Mononuclear cell (primary cell): ENCODE data around the gene SLC26A1. TPM values are rescaled to one million over a fixed set of nuclear protein-coding genes. Genes with fewer than 3 reads are reported as not detected.
A peak's percentile ranks its signal among the peaks of the same experiment; 100 is the strongest.

Source experiments
- H3K27me3 ChIP-seq: 2 replicates; pipeline ENCODE4 v1.6.0; 2011; ENCODE audit warnings: low read length, control low read depth; ENCODE audit not compliant: insufficient read depth
- H3K4me1 ChIP-seq: 2 replicates; pipeline ENCODE4 v1.5.1; 2011; ENCODE audit warnings: mild to moderate bottlenecking, low read length, control low read depth; ENCODE audit not compliant: insufficient read depth
- H3K4me3 ChIP-seq: 2 replicates; pipeline ENCODE4 v1.5.1; 2011; ENCODE audit warnings: mild to moderate bottlenecking, low read length, moderate library complexity
- H3K9me3 ChIP-seq: 2 replicates; pipeline ENCODE4 v1.5.1; 2011; ENCODE audit warnings: low read depth, mild to moderate bottlenecking, control low read depth, low read length
- total RNA-seq: library from RNA; depleted of rRNA; stranded (reverse); fragments of >200 nt; gene quantifications from one replicate; pipeline ENCODE4 v1.2.3, GENCODE V29; 2012

SLC26A1 gene
- total RNA-seq, 1 donor = 0.10 TPM

GRCh38 chr4:1022051-1022738, 29.0 kb upstream of the SLC26A1 start:
- Histone ChIP-seq H3K9me3 (no peaks in the 10 kb centered on the region), H3K4me1 (no peaks in the 10 kb centered on the region), H3K4me3 (no peak overlapping the region), H3K27me3 (no peaks in the 10 kb centered on the region)

- H3K4me3 ChIP-seq = no peak overlapping the region
- H3K4me1 ChIP-seq = no peaks in the 10 kb centered on the region
- H3K27me3 ChIP-seq = no peaks in the 10 kb centered on the region
- no peaks in the 10 kb centered on the region for H3K9me3 ChIP-seq
Measured at GRCh38 chr4:1021386-1022050, 28.3 kb upstream of the SLC26A1 start.

- Histone ChIP-seq H3K27me3 (no peaks in the 10 kb centered on the region), H3K4me3 (no peak overlapping the region), H3K4me1 (no peaks in the 10 kb centered on the region), H3K9me3 (no peaks in the 10 kb centered on the region)
Measured at GRCh38 chr4:1019729-1020470, 26.7 kb upstream of the SLC26A1 start.

- no peaks in the 10 kb centered on the region for H3K27me3 ChIP-seq
- no peak overlapping the region for H3K4me3 ChIP-seq
Measured at GRCh38 chr4:1019320-1019719, 26.1 kb upstream of the SLC26A1 start.

GRCh38 chr4:1018147-1019020, 25.2 kb upstream of the SLC26A1 start:
- no peak overlapping the region for H3K4me3 ChIP-seq
- H3K27me3 ChIP-seq = no peaks in the 10 kb centered on the region
- H3K9me3 ChIP-seq = no peaks in the 10 kb centered on the region
- H3K4me1 ChIP-seq = no peaks in the 10 kb centered on the region

More at GRCh38 chr4:1019320-1019719, 26.1 kb upstream of the SLC26A1 start:
- H3K4me1 ChIP-seq = no peaks in the 10 kb centered on the region
- no peaks in the 10 kb centered on the region for H3K9me3 ChIP-seq

DNA sequence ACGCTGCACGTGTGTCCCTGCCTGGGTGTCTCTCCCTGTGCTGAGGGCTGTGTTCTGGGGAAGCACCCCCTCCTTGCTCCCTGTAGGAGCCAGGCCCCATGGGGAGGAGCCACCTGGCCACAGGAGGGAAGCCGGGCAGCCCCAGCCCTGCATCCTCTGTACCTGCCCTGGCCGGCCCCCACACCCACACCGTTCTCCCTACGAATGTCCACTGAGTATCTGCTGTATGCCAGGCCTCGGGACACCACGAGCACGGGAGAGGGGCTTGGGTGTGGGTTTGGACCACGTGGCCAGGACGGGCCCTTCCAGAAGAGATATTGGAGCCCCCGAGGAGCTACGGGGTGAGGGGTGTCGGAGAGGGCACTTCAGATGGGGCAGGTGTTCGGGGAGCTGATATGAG, 24.5 kb upstream of the SLC26A1 start:
- Histone ChIP-seq H3K27me3 (no peaks in the 10 kb centered on the region), H3K4me1 (peaks cover 3% of the 10 kb centered on the region), H3K4me3 (no peak overlapping the region), H3K9me3 (no peaks in the 10 kb centered on the region)

DNA sequence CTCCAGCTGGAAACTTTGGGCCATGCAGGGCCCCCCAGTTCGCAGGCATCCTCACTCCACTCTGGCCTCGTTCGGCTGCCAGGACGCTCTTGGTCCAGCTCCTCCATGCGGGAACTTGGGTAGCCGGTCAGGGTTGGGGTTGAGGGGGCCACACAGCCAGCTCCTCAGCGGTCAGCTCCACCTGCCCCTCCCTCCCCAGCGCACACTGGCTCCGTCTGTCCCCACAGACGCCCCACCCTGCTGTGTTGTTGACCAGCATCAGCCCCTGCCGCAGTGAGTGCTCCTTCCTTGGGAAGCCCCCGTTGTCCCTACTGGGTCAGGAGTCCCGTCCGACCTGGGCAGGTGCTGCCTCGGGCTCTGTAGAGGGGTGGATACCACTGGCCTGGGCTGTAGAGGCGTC, 24.0 kb upstream of the SLC26A1 start:
- H3K9me3 ChIP-seq = no peaks in the 10 kb centered on the region
- no peaks in the 10 kb centered on the region for H3K27me3 ChIP-seq
- peaks cover 8% of the 10 kb centered on the region for H3K4me1 ChIP-seq
- H3K4me3 ChIP-seq = no peak overlapping the region

DNA sequence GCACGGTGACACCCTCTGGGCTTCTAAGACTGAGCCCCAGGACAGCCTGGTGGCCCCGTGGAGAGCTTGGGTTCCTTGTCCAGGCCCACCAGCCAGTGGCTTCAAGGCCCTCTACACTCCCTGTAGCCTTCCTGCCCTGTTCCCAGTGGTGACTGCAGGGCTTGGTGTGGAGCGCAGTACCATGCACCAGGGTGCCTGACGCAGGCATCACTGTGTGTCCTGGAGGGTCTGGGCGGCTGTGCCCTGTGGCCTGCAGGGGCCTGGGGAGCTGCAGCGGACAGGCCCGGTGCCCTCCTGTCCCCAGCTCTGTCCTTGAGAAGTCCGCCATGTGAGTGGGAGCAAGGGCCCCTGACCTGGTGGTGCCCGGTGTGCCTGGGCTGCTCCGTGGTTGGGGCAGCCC, 22.5 kb upstream of the SLC26A1 start:
- Histone ChIP-seq H3K9me3 (no peaks in the 10 kb centered on the region), H3K4me1 (peaks cover 13% of the 10 kb centered on the region), H3K4me3 (no peak overlapping the region), H3K27me3 (no peaks in the 10 kb centered on the region)

- Histone ChIP-seq H3K4me1 (peaks cover 19% of the 10 kb centered on the region), H3K27me3 (no peaks in the 10 kb centered on the region), H3K4me3 (no peak overlapping the region), H3K9me3 (no peaks in the 10 kb centered on the region)
Measured at GRCh38 chr4:1015179-1015578, 22.0 kb upstream of the SLC26A1 start.

DNA sequence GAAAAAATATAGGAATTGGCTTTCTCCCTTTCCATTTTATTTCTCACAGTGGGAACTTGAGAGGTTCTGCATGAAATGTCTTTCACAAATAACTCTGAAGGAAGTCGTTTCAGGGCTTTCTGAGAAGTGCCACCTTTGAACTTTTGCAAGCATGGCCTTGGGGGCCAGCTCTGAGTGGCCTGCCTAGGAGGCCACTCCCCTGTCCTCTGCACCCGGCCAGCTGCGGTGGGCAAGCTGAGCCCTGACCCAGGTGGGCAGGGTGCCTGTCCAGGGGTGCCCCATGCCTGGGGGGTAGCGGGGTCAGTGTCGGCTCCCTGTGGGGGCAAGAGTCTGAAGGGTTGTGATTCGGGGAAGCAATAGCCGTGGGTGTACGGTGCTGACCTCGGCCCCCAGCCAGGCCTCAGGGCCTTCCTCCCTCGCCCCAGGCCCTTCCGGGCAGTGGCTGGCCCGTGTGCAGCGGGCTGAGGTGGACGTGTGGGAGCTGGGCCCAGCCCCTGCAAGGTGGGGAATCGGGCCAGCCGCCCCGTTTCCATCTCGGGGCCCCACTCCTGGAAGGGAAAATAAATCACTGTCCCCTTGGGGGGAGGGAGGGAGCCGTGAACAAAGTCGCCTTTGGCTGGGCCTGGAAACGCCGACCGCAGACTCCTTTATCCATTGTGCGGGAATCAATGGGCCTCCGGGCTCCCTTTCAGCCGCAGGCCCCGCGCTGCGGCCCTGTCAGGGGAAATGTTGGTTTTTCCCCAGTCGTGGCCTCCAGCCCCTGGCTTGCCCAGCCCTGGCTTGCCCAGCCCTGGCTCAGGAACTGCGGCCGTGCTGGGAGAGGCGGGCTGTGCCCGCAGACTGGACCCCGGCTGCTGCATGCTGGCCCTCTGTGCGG, 21.3 kb upstream of the SLC26A1 start:
- Histone ChIP-seq H3K27me3 (no peaks in the 10 kb centered on the region), H3K4me3 (no peak overlapping the region), H3K9me3 (no peaks in the 10 kb centered on the region), H3K4me1 (peaks cover 22% of the 10 kb centered on the region)

DNA sequence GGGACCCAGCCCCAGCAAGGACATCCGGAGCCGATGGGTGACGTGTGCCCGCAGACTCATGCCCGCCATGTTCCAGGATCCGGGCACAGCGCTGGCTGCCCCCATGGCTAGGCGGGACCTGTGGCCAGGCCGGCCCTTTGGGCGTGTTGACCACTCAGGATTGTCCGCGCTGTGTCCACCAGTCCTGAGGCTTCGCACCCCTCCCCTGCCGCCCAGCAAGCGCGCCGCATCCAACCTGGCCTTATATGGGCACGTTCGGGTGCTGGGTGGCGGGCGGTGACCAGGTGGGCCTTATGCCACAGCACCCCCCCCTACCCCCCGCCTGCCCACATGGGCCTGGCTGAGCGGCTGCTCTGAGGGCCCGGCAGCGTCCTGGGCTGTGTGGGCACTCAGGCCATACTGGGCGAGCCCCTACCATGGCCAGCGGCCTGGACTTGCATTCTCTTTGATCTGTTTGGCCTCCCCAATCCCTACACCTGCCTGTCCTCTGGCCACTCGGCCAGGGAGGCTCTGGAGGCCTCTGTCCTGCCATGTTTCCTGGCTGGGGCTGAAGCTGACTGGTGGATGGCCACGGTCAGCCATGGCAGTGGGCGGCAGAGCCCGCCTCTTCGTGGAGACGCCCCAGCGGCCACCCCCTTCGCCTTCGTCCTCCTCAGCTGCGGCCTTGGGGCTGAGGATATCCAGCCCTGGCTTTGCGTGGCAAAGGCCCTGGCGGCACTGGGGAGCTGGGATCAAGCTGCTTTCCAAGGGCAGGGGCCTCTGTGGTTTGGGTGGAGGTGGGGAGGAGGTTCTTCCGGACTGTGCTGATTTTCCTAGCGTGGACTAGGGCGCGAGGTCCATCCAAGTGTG, 20.2 kb upstream of the SLC26A1 start:
- Histone ChIP-seq H3K4me1 (peaks cover 31% of the 10 kb centered on the region), H3K27me3 (peaks cover 5% of the 10 kb centered on the region), H3K9me3 (no peaks in the 10 kb centered on the region), H3K4me3 (no peak overlapping the region)

- peak overlapping the region; percentile 8 for H3K4me3 ChIP-seq
Measured at GRCh38 chr4:1012034-1012739, 19.0 kb upstream of the SLC26A1 start.

DNA sequence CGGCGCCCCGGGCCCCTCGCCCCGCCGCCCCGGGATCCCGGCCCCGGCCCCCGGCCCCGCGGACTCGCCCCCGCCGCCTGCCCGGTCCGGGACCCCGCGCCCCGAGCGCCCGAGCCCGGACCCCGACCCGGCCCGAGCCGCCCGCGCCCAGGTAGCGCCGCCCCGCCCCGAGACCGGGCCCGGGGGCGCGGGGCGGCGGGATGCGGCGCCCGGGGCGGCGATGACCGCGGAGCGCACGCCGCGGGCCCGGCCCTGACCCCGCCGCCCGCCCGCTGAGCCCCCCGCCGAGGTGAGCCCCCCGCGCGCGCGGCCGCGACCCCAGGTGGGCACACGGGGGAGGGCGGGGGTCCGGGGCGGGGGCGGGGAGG, 18.4 kb upstream of the SLC26A1 start:
- Histone ChIP-seq H3K27me3 (peaks cover 19% of the 10 kb centered on the region), H3K4me3 (no peak overlapping the region), H3K9me3 (no peaks in the 10 kb centered on the region)

More at GRCh38 chr4:1012034-1012739, 19.0 kb upstream of the SLC26A1 start:
- peaks cover 32% of the 10 kb centered on the region for H3K4me1 ChIP-seq
- H3K9me3 ChIP-seq = no peaks in the 10 kb centered on the region
- peaks cover 15% of the 10 kb centered on the region for H3K27me3 ChIP-seq

More for the DNA sequence above, 18.4 kb upstream of the SLC26A1 start:
- peaks cover 32% of the 10 kb centered on the region for H3K4me1 ChIP-seq
